GM18870 (cell line): ENCODE data around the gene COL16A1.

Experiments
- ATAC-seq: cut with Tn5 transposase; IDR thresholded peaks from one replicate; pipeline ENCODE4 v1.9.1; 2021; ENCODE audit warnings: moderate library complexity; ENCODE audit not compliant: unreplicated experiment

COL16A1 gene

GRCh38 chr1:31689379-31689778, 14.4 kb downstream of the COL16A1 start:
- no peak for ATAC-seq

GRCh38 chr1:31688233-31688918, 15.4 kb downstream of the COL16A1 start:
- ATAC-seq, result no peak

DNA sequence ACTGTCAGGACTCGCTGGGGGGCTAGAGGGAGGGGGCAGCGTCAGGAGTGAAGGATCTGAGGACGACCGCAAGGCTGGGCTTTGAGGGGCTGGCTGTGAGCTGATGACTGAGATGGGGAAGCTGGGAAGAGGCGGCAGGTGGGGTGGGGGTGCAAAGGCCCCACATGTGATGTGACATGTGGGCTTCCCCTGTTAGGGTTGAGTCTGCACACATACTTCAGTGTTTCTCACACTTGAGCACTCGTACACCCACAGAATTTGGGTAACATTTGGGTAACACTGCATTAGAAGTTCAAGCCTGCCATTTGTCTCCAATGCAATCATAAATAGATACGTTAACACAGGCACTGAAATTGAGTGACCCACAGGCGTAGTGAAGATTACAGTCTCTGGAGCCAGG, 16.2 kb downstream of the COL16A1 start:
- ATAC-seq, result no peak

GRCh38 chr1:31685795-31686194, 18.0 kb downstream of the COL16A1 start:
- no peak for ATAC-seq

DNA sequence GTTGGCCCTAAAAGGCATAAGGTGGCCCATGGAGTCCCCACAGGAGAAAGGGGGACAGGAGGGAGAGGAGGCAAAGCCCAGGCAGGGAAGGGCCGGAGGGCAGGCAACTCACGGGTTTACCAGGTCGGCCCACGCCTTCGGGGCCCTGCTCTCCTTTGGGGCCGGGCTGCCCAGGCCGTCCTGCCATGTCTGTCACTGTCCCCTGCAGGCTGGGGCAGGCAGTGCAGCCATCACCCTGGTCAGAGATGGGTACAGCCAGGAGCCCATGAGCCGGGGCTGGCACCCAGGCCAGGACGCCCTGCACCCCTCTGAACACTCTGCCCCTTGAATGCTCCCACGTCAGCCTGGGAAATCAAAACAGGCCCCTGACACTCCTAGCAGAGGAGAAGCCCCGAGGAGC, 19.8 kb downstream of the COL16A1 start:
- ATAC-seq, result no peak

DNA sequence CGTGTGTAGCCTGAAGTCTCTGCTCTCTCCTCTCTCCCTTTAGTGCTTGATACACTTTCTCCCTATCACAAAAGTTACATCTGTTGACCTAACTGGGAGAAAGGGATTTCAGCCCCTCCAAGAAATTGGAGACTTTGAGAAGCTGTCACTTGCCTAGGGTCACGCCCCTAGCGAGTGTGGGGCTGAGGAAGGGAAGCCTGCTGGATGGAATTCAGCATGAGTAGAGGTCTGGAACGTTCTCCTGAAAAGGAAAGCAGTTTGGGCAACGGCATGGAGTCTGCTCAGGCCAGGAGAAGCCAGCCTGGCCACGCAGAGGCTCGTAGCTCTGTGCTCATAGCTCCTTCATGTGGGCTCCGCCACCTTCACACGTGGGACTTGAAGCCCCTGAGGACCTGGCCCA, 22.4 kb downstream of the COL16A1 start:
- no peak for ATAC-seq

DNA sequence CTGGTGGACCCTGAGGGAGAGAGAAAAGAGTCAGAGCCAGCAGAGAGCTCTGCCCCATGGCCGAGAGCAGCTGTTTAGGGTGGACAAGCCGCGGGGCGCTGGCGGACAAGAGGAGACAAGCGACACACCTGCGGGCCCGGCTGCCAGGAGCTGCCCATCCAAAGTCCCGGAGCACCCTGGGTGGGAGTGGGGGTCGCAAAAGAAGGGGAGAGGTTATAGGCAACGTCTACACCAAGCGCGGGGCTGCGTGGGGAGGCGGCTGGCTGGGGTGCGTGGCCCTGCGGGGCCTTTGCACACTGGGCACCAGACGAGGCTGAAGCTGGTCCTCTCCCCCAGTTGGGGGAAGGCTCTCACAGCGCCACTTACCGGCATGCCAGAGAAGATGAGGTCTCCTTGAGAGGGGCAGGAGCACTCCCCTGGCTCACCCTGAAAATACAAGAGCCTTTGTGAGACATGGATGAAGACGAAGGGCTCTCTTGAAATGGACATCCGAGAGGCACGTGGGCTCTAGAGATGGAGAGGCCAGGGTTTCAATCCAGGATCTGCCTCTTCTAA, 24.1 kb downstream of the COL16A1 start:
- no peak for ATAC-seq

- ATAC-seq, result no peak
Measured at GRCh38 chr1:31679091-31679490, 24.7 kb downstream of the COL16A1 start.

- no peak for ATAC-seq
Measured at GRCh38 chr1:31678681-31679080, 25.1 kb downstream of the COL16A1 start.

GRCh38 chr1:31677949-31678348, 25.9 kb downstream of the COL16A1 start:
- no peak for ATAC-seq

- ATAC-seq, result no peak
Measured at GRCh38 chr1:31677401-31677800, 26.4 kb downstream of the COL16A1 start.

- ATAC-seq, result no peak
Measured at GRCh38 chr1:31675756-31676155, 28.1 kb downstream of the COL16A1 start.

DNA sequence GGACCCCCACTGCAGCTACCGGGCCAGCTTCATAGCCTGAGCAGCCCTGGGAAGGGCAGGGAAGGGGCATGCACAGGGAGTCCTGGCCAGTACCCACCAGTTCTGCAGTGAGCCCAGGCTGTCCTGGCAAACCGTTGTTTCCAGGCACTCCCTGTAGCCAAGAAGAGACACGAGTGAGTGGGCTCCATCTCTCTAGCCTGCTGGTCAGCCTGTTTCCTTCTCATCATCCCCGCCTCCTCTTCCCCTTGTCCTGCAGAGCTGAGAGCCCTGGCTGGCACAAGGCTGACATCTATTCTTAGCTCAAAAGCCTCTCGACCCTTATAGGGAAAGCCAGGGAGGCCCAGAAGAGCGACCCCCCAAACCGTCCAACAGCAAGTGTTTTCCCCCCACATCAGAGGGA, 28.7 kb downstream of the COL16A1 start:
- no peak for ATAC-seq

- no peak for ATAC-seq
Measured at GRCh38 chr1:31674626-31675025, 29.2 kb downstream of the COL16A1 start.

- no peak for ATAC-seq
Measured at GRCh38 chr1:31673433-31673832, 30.4 kb downstream of the COL16A1 start.

GRCh38 chr1:31672986-31673385, 30.8 kb downstream of the COL16A1 start:
- no peak for ATAC-seq

GRCh38 chr1:31671561-31672201, 32.1 kb downstream of the COL16A1 start:
- ATAC-seq, result no peak

DNA sequence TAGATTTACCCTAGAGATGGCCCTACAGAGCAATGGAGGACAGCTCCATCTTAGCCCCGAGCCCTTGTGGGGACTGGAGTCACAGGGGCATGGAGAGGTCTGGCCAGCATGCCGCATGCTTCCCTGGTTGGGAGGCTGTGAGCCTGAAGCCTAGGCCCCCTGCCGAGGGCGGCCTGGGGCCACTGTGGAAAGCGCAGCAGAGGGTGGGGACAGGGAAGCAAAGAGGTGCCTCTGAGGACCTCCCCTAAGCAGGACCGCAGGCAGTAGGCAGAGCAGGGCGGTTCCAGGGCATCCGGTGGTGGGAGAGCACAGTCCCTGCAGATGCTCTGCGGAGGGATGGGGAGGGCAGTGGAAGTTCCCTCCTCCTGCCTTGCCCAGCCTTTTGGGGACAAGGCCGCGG, 32.7 kb downstream of the COL16A1 start:
- no peak for ATAC-seq

- ATAC-seq, result no peak
Measured at GRCh38 chr1:31670593-31670964, 33.2 kb downstream of the COL16A1 start.

GRCh38 chr1:31669786-31670592, 33.8 kb downstream of the COL16A1 start:
- no peak for ATAC-seq

DNA sequence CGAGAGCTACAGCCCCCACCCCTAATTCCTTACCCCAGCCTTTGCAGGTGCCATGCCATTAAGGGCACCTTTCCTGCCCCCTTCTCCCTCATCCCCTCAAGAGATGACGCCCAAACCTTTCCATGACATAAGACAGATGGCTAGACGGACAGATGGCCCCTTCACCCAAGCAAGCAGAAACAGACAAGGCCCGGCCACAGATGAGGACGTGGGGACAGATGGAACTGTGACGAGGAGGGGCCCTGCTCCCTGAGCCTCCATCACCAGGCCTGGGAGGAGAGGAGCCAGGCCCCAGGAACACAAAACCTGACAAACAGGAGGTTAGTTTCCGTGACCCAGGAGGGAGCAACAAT, 34.4 kb downstream of the COL16A1 start:
- no peak for ATAC-seq
